Mesodermal cell (in vitro differentiated cells): ENCODE measurements around the gene KLF13. TPM values are rescaled to one million over a fixed set of nuclear protein-coding genes. Genes with fewer than 3 reads are reported as not detected.
A peak's percentile ranks its signal among the peaks of the same experiment; 100 is the strongest.

Source experiments
- H3K27ac ChIP-seq: 2 replicates; pipeline ENCODE4 v1.7.0; 2013; ENCODE audit warnings: mild to moderate bottlenecking, low read depth, low read length, moderate library complexity; ENCODE audit not compliant: severe bottlenecking
- H3K36me3 ChIP-seq: 2 replicates; pipeline ENCODE4 v1.7.1; 2013; ENCODE audit warnings: mild to moderate bottlenecking, low read length, moderate library complexity; ENCODE audit not compliant: control insufficient read depth, insufficient read depth
- H3K4me1 ChIP-seq: one replicate; pipeline ENCODE4 v1.7.1; 2013; ENCODE audit warnings: mild to moderate bottlenecking, low read length; ENCODE audit not compliant: insufficient read depth, control insufficient read depth, poor library complexity, severe bottlenecking
- H3K4me3 ChIP-seq: 2 replicates; pipeline ENCODE4 v1.7.0; 2013; ENCODE audit warnings: low read length, control low read depth, mild to moderate bottlenecking; ENCODE audit not compliant: insufficient read depth, poor library complexity, severe bottlenecking; ENCODE audit errors: extremely low read depth
- H3K9me3 ChIP-seq: 2 replicates; pipeline ENCODE4 v1.7.1; 2013; ENCODE audit warnings: mild to moderate bottlenecking, low read length, moderate library complexity; ENCODE audit not compliant: control insufficient read depth
- WGBS, 2 experiments: methylation state at CpG; one replicate each; pipeline ENCODE4 v1.1.5; 2013; ENCODE audit warnings: missing lambda C conversion rate in 2 of 2; ENCODE audit not compliant: insufficient coverage in 2 of 2; 5-methylcytosine and 5-hydroxymethylcytosine counted together
- polyA plus RNA-seq, 2 experiments: library from polyadenylated mRNA; stranded (reverse); fragments of 50-300 nt; gene quantifications; one replicate each; pipeline ENCODE4 v1.2.3, GENCODE V29; 2013

The KLF13 gene
- polyA plus RNA-seq (2013, experiment 1 of 2): 45.0 TPM
- polyA plus RNA-seq (2013, experiment 2 of 2): 49.5 TPM

GRCh38 chr15:31326156-31326874 is at the start of gene KLF13:
Gene KLF13 (plus strand): TSS chr15:31326835. CDS start chr15:31327213, 378 bp downstream.
- H3K9me3 ChIP-seq: no peaks in the 10 kb centered on the region
- peaks cover 13% of the 10 kb centered on the region for H3K36me3 ChIP-seq
- WGBS, 2 experiments: 0 to 1% methylated on average over 56 to 71 of the region's 99 CpGs
- peak within 1 kb of the TSS; percentile 89 for H3K27ac ChIP-seq
- peak within 1 kb of the TSS; percentile 70 for H3K4me3 ChIP-seq
- peaks cover 12% of the 10 kb centered on the region for H3K4me1 ChIP-seq

- H3K4me1 ChIP-seq: peaks cover 19% of the 10 kb centered on the region
- H3K27ac ChIP-seq: no peak overlapping the region
- 88 to 91% methylated on average over 3 of the region's 4 CpGs for WGBS, 2 experiments
- no peaks in the 10 kb centered on the region for H3K9me3 ChIP-seq
- H3K36me3 ChIP-seq: no peaks in the 10 kb centered on the region
- H3K4me3 ChIP-seq: no peak overlapping the region
Observed at GRCh38 chr15:31277335-31278060, 49.1 kb upstream of the KLF13 start.

GRCh38 chr15:31278061-31278445 is 48.6 kb upstream of the KLF13 start:
- WGBS, 2 experiments: 73 to 78% methylated on average over 4 of the region's 6 CpGs
- H3K4me3 ChIP-seq: no peak overlapping the region
- no peaks in the 10 kb centered on the region for H3K36me3 ChIP-seq
- no peaks in the 10 kb centered on the region for H3K9me3 ChIP-seq
- peaks cover 17% of the 10 kb centered on the region for H3K4me1 ChIP-seq
- H3K27ac ChIP-seq: no peak overlapping the region

- Histone ChIP-seq H3K36me3 (no peaks in the 10 kb centered on the region), H3K9me3 (no peaks in the 10 kb centered on the region), H3K27ac (no peak overlapping the region), H3K4me1 (peaks cover 10% of the 10 kb centered on the region), H3K4me3 (no peak overlapping the region)
- 96 to 97% methylated on average over 11 to 12 of the region's 18 CpGs for WGBS, 2 experiments
Observed at GRCh38 chr15:31278544-31279220, 48.0 kb upstream of the KLF13 start.

- Histone ChIP-seq H3K27ac (peak overlapping the region; percentile 30), H3K4me1 (peaks cover 4% of the 10 kb centered on the region), H3K9me3 (no peaks in the 10 kb centered on the region), H3K4me3 (no peak overlapping the region), H3K36me3 (no peaks in the 10 kb centered on the region)
- 81 to 97% methylated on average over 9 to 10 of the region's 11 CpGs for WGBS, 2 experiments
Observed at GRCh38 chr15:31279221-31280045, 47.2 kb upstream of the KLF13 start.

- Histone ChIP-seq H3K9me3 (no peaks in the 10 kb centered on the region), H3K27ac (peak overlapping the region; percentile 30)
Observed at GRCh38 chr15:31280046-31280830, 46.4 kb upstream of the KLF13 start.

GRCh38 chr15:31280831-31281216 is 45.8 kb upstream of the KLF13 start:
- no peak overlapping the region for H3K27ac ChIP-seq
- 90 to 92% methylated on average over 6 of the region's 6 CpGs for WGBS, 2 experiments

More at GRCh38 chr15:31280046-31280830, 46.4 kb upstream of the KLF13 start:
- no peaks in the 10 kb centered on the region for H3K36me3 ChIP-seq
- H3K4me3 ChIP-seq: no peak overlapping the region
- WGBS, 2 experiments: 86 to 87% methylated on average over 12 to 15 of the region's 16 CpGs
- H3K4me1 ChIP-seq: no peaks in the 10 kb centered on the region

GRCh38 chr15:31283043-31283442 is 43.6 kb upstream of the KLF13 start:
- no peak overlapping the region for H3K4me3 ChIP-seq
- H3K9me3 ChIP-seq: peaks cover 1% of the 10 kb centered on the region
- H3K4me1 ChIP-seq: no peaks in the 10 kb centered on the region
- no peaks in the 10 kb centered on the region for H3K36me3 ChIP-seq
- no peak overlapping the region for H3K27ac ChIP-seq
- 86% methylated on average over 3 of the region's 4 CpGs; no CpG with 5 or more reads in 1 of the 2 experiments for WGBS, 2 experiments

More at GRCh38 chr15:31280831-31281216, 45.8 kb upstream of the KLF13 start:
- Histone ChIP-seq H3K4me1 (no peaks in the 10 kb centered on the region), H3K4me3 (no peak overlapping the region), H3K36me3 (no peaks in the 10 kb centered on the region), H3K9me3 (no peaks in the 10 kb centered on the region)

- WGBS, 2 experiments: 40% methylated on average over 1 of the region's 1 CpG; no CpG with 5 or more reads in 1 of the 2 experiments
- no peak overlapping the region for H3K4me3 ChIP-seq
- no peak overlapping the region for H3K27ac ChIP-seq
- no peaks in the 10 kb centered on the region for H3K4me1 ChIP-seq
- H3K36me3 ChIP-seq: no peaks in the 10 kb centered on the region
- peaks cover 4% of the 10 kb centered on the region for H3K9me3 ChIP-seq
Observed at GRCh38 chr15:31285772-31286261, 40.8 kb upstream of the KLF13 start.
